GM18508 (cell line): Measurements from ENCODE around the gene DRC7.
"Not testable (repeated sequence)": the region's sequence is repeated elsewhere in the genome, so short reads cannot be mapped to it uniquely, and the experiment has no call there.

ENCODE experiments used
- ATAC-seq: cut with Tn5 transposase; IDR thresholded peaks from one replicate; pipeline ENCODE4 v1.9.1; 2021; ENCODE audit warnings: moderate number of reproducible peaks; ENCODE audit not compliant: insufficient read depth, unreplicated experiment

Gene DRC7

GRCh38 chr16:57774705-57775285 is 80.2 kb downstream of the DRC7 start:
- no peak for ATAC-seq

- no peak for ATAC-seq
Measured at GRCh38 chr16:57775661-57776469, 81.3 kb downstream of the DRC7 start.

GRCh38 chr16:57778658-57779057 is 84.1 kb downstream of the DRC7 start:
- no peak for ATAC-seq

- not testable (repeated sequence) for ATAC-seq
Measured at GRCh38 chr16:57779836-57780235, 85.2 kb downstream of the DRC7 start.

- ATAC-seq = no peak
Measured at GRCh38 chr16:57781349-57781740, 86.7 kb downstream of the DRC7 start.
